Astrocyte (in vitro differentiated cells and primary cell): ENCODE data around the gene NKX1-1. TPM values are rescaled to one million over a fixed set of nuclear protein-coding genes. Genes with fewer than 3 reads are reported as not detected.

Source experiments
- DNase-seq: peaks from one replicate; pipeline ENCODE4 v3.0.0-alpha.2; 2010; ENCODE audit warnings: low read depth
- FAIRE-seq: peaks from 2 replicates; lab custom pipeline; 2011; peaks lifted over from hg19 to GRCh38; lab: Jason Lieb, UNC
- H2AFZ ChIP-seq: 2 replicates; pipeline ENCODE4 v1.6.0; 2012; ENCODE audit warnings: low read depth, low read length, inconsistent platforms
- H3K27ac ChIP-seq: 2 replicates; pipeline ENCODE4 v1.5.1; 2011; ENCODE audit warnings: low read depth, low read length, inconsistent platforms
- H3K27me3 ChIP-seq: 2 replicates; pipeline ENCODE4 v1.6.0; 2011; ENCODE audit warnings: low read length, inconsistent platforms; ENCODE audit not compliant: insufficient read depth
- H3K36me3 ChIP-seq: 2 replicates; pipeline ENCODE4 v1.5.1; 2011; ENCODE audit warnings: low read length, inconsistent platforms; ENCODE audit not compliant: insufficient read depth
- H3K4me1 ChIP-seq: 2 replicates; pipeline ENCODE4 v1.5.1; 2011; ENCODE audit warnings: low read length, inconsistent platforms; ENCODE audit not compliant: insufficient read depth
- H3K4me2 ChIP-seq: 2 replicates; pipeline ENCODE4 v1.6.0; 2012; ENCODE audit warnings: low read length, inconsistent platforms
- H3K4me3 ChIP-seq: 2 replicates; pipeline ENCODE4 v1.5.1; 2011; ENCODE audit warnings: low read depth, mild to moderate bottlenecking, low read length, inconsistent platforms; ENCODE audit not compliant: insufficient read depth
- H3K79me2 ChIP-seq: 2 replicates; pipeline ENCODE4 v1.6.0; 2012; ENCODE audit warnings: mild to moderate bottlenecking, low read length, inconsistent platforms; ENCODE audit not compliant: insufficient read depth
- H3K9ac ChIP-seq: 2 replicates; pipeline ENCODE4 v1.6.0; 2012; ENCODE audit warnings: mild to moderate bottlenecking, low read length, inconsistent platforms
- H3K9me3 ChIP-seq: 2 replicates; pipeline ENCODE4 v1.5.1; 2012; ENCODE audit warnings: low read depth, mild to moderate bottlenecking, low read length, inconsistent platforms; ENCODE audit not compliant: insufficient read depth
- H4K20me1 ChIP-seq: 2 replicates; pipeline ENCODE4 v1.6.0; 2012; ENCODE audit warnings: low read length, inconsistent platforms; ENCODE audit not compliant: insufficient read depth
- H3K27ac Mint-ChIP-seq: one replicate; pipeline ENCODE4 v1.8.0; 2021; ENCODE audit warnings: mild to moderate bottlenecking, mixed read lengths; ENCODE audit not compliant: unreplicated experiment
- H3K27me3 Mint-ChIP-seq: one replicate; pipeline ENCODE4 v1.8.0; 2021; ENCODE audit warnings: low read depth, mixed read lengths; ENCODE audit not compliant: unreplicated experiment
- H3K36me3 Mint-ChIP-seq: one replicate; pipeline ENCODE4 v1.8.0; 2021; ENCODE audit warnings: low read depth, mixed read lengths; ENCODE audit not compliant: unreplicated experiment
- H3K4me1 Mint-ChIP-seq: one replicate; pipeline ENCODE4 v1.8.0; 2021; ENCODE audit warnings: low read depth, mixed read lengths; ENCODE audit not compliant: unreplicated experiment
- H3K4me3 Mint-ChIP-seq: one replicate; pipeline ENCODE4 v1.8.0; 2021; ENCODE audit warnings: mild to moderate bottlenecking, moderate library complexity, mixed read lengths; ENCODE audit not compliant: unreplicated experiment
- H3K9me3 Mint-ChIP-seq: one replicate; pipeline ENCODE4 v1.8.0; 2021; ENCODE audit warnings: mild to moderate bottlenecking, mixed read lengths; ENCODE audit not compliant: unreplicated experiment
- EZH2 ChIP-seq: IDR thresholded peaks from 2 replicates; pipeline ENCODE4 v1.6.1; 2012; ENCODE audit warnings: mild to moderate bottlenecking, low read length, inconsistent platforms; ENCODE audit not compliant: insufficient read depth
- total RNA-seq: library from RNA; stranded (reverse); gene quantifications from 2 replicates; pipeline ENCODE4 v1.2.1, GENCODE V29; 2021
- TF ChIP-seq, protein P1 (sequence below): IDR thresholded peaks from 2 replicates; pipeline ENCODE4 v1.5.1; 2011; ENCODE audit warnings: low read depth, mild to moderate bottlenecking, inconsistent platforms, low read length, moderate library complexity; ENCODE audit not compliant: insufficient read depth

NKX1-1 gene
- total RNA-seq, 1 donor from 2014 or later, result not detected

DNA sequence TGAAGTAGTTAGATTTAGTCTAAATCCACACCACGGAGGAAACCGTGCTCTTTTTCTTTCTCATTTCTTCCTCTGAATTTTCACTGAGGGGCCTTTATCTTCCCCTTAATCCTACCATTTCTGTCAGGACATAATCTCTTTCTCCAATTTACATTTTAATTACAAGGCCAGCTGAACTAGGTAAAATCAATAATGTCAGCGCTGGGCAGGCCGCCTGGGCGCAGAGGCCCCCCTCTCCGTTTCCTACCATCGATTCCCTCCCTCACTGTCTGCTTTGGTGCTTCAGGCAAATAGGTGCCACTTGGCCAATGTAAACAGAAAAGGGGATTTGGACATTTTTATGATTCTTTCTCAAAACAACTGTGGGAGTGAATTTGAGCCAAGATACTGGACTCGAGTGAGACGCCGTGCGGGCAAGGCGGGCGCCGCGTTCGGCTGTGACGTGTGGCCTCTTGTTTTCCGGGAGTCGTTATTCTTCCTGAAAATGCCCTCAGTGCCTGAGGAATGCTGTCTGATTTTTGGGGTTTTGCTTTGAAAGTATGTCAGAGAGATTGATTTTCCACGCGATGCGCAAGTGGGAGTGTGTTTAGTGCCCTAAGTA, 36.7 kb downstream of the NKX1-1 start:
- Mint-ChIP-seq H3K4me3 (no peak overlapping the region), H3K27me3 (no peaks in the 10 kb centered on the region), H3K9me3 (peaks cover 5% of the 10 kb centered on the region), H3K4me1 (peaks cover 3% of the 10 kb centered on the region), H3K36me3 (peaks cover 25% of the 10 kb centered on the region), H3K27ac (no peak overlapping the region)
- TF ChIP-seq, protein P1, sequence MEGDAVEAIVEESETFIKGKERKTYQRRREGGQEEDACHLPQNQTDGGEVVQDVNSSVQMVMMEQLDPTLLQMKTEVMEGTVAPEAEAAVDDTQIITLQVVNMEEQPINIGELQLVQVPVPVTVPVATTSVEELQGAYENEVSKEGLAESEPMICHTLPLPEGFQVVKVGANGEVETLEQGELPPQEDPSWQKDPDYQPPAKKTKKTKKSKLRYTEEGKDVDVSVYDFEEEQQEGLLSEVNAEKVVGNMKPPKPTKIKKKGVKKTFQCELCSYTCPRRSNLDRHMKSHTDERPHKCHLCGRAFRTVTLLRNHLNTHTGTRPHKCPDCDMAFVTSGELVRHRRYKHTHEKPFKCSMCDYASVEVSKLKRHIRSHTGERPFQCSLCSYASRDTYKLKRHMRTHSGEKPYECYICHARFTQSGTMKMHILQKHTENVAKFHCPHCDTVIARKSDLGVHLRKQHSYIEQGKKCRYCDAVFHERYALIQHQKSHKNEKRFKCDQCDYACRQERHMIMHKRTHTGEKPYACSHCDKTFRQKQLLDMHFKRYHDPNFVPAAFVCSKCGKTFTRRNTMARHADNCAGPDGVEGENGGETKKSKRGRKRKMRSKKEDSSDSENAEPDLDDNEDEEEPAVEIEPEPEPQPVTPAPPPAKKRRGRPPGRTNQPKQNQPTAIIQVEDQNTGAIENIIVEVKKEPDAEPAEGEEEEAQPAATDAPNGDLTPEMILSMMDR, result no peak
- TF ChIP-seq EZH2, result no peak
- no peak overlapping the region for H3K27ac ChIP-seq
- H3K79me2 ChIP-seq, result no peaks in the 10 kb centered on the region
- DNase-seq (no peak), FAIRE-seq (no peak)
- no peak overlapping the region for H3K4me3 ChIP-seq
- no peak overlapping the region for H2AFZ ChIP-seq
- no peaks in the 10 kb centered on the region for H3K4me1 ChIP-seq
- H3K9me3 ChIP-seq, result no peaks in the 10 kb centered on the region
- H3K27me3 ChIP-seq, result no peaks in the 10 kb centered on the region
- H4K20me1 ChIP-seq, result no peaks in the 10 kb centered on the region
- H3K4me2 ChIP-seq, result no peak overlapping the region
- H3K9ac ChIP-seq, result no peak overlapping the region
- H3K36me3 ChIP-seq, result no peaks in the 10 kb centered on the region

DNA sequence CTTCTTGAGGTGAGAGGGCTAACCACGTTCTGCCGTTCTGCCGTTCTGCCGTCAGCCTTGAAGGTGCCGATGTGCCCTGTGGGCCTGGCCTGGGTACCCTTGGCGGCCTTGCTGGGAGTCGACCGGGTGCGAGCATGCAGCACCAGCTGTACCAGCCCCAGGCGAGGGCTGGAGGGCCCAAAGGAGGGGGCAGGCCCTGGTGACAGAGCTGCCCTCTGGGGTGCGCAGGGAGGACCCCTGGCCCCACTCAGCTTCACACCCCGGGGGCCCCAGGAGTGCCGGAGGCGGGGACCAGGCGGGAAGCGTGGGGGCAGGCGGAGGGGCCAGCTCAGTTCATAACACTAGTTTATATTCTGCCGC, 37.2 kb downstream of the NKX1-1 start:
- Histone ChIP-seq H3K4me1 (no peaks in the 10 kb centered on the region), H4K20me1 (no peaks in the 10 kb centered on the region), H2AFZ (no peak overlapping the region), H3K4me2 (no peak overlapping the region), H3K4me3 (no peak overlapping the region), H3K9me3 (no peaks in the 10 kb centered on the region), H3K36me3 (no peaks in the 10 kb centered on the region), H3K27me3 (no peaks in the 10 kb centered on the region), H3K27ac (no peak overlapping the region), H3K9ac (no peak overlapping the region), H3K79me2 (no peaks in the 10 kb centered on the region)
- FAIRE-seq (no peak), DNase-seq (no peak)
- H3K27me3 Mint-ChIP-seq, result no peaks in the 10 kb centered on the region
- H3K36me3 Mint-ChIP-seq, result peaks cover 25% of the 10 kb centered on the region
- H3K9me3 Mint-ChIP-seq, result peaks cover 5% of the 10 kb centered on the region
- TF ChIP-seq EZH2, result no peak
- TF ChIP-seq, protein P1, result no peak
- no peak overlapping the region for H3K4me3 Mint-ChIP-seq
- peaks cover 3% of the 10 kb centered on the region for H3K4me1 Mint-ChIP-seq
- H3K27ac Mint-ChIP-seq, result no peak overlapping the region

DNA sequence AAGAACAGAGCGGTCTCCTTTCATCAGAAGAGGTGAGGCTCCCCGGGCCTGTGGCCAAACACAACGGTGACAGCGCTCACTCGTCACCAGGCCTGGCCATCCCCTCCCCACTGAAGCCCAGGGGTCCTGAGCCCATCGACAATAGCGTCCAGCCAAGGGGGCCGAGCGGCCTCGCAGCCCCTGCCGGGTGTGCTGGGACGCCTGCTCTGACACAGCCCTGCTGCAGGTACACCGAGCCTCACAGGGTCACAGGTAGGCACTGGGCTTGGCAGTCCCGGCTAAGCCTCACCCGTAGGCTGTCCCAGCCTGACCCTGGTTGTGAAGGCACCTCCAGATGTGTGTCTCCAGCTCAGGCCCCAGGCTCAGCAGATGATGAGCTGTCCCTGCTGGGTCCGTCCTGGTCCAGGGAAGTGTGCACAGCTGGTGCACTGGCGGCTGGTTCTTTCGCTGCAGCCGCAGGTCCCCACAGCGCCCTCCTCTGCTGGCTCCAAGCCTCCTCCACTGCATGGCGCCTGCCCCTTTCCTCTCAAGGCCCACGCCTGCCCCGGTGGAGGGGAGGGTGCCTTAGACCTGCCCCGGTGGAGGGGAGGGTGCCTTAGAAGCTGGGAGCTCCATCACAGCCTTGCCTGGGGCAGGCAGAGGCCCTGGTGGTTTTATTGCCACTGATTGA, 37.7 kb downstream of the NKX1-1 start:
- Histone ChIP-seq H3K9ac (no peak overlapping the region), H4K20me1 (no peaks in the 10 kb centered on the region), H2AFZ (no peak overlapping the region), H3K4me2 (no peak overlapping the region), H3K9me3 (no peaks in the 10 kb centered on the region), H3K27me3 (no peaks in the 10 kb centered on the region), H3K4me1 (no peaks in the 10 kb centered on the region), H3K27ac (no peak overlapping the region), H3K4me3 (no peak overlapping the region), H3K79me2 (no peaks in the 10 kb centered on the region), H3K36me3 (no peaks in the 10 kb centered on the region)
- Mint-ChIP-seq H3K36me3 (peaks cover 21% of the 10 kb centered on the region), H3K27ac (no peak overlapping the region), H3K4me1 (peaks cover 3% of the 10 kb centered on the region), H3K27me3 (no peaks in the 10 kb centered on the region), H3K9me3 (peaks cover 5% of the 10 kb centered on the region), H3K4me3 (no peak overlapping the region)
- FAIRE-seq (no peak), DNase-seq (no peak)
- TF ChIP-seq EZH2, result no peak
- TF ChIP-seq, protein P1, result no peak
